IMR-90 (cell line): ENCODE results near the gene YKT6.

Experiments
- CTCF ChIP-seq: conservative IDR thresholded peaks from 2 replicates; pipeline ENCODE4 v1.5.1; 2012; ENCODE audit warnings: mild to moderate bottlenecking, low read depth, low read length, improper control_type of control experiment
- FOS ChIP-seq: fragments of 150-350 bp; IDR thresholded peaks from 2 replicates; pipeline ENCODE4 v1.6.1; 2016; ENCODE audit warnings: low read depth, low read length
- MXI1 ChIP-seq: IDR thresholded peaks from 2 replicates; pipeline ENCODE4 v1.6.1; 2012; ENCODE audit warnings: low read depth, mild to moderate bottlenecking, low read length, moderate library complexity, borderline replicate concordance
- POLR2A ChIP-seq: IDR thresholded peaks from 2 replicates; pipeline ENCODE4 v1.6.1; 2012; ENCODE audit warnings: mild to moderate bottlenecking, low read depth, low read length
- RAD21 ChIP-seq: IDR thresholded peaks from 2 replicates; pipeline ENCODE4 v1.6.1; 2012; ENCODE audit warnings: low read length, improper control_type of control experiment
- RCOR1 ChIP-seq: IDR thresholded peaks from 2 replicates; pipeline ENCODE4 v1.6.1; 2012; ENCODE audit warnings: mild to moderate bottlenecking, low read length, improper control_type of control experiment; ENCODE audit not compliant: insufficient replicate concordance
- RFX5 ChIP-seq: IDR thresholded peaks from 2 replicates; pipeline ENCODE4 v1.8.0; 2012; ENCODE audit warnings: low read depth, mild to moderate bottlenecking, low read length, moderate library complexity
- SMC3 ChIP-seq: fragments of 150-350 bp; IDR thresholded peaks from 2 replicates; pipeline ENCODE4 v1.6.1; 2016; ENCODE audit warnings: low read depth, mild to moderate bottlenecking, antibody characterized with exemption, low read length, moderate library complexity

DNA sequence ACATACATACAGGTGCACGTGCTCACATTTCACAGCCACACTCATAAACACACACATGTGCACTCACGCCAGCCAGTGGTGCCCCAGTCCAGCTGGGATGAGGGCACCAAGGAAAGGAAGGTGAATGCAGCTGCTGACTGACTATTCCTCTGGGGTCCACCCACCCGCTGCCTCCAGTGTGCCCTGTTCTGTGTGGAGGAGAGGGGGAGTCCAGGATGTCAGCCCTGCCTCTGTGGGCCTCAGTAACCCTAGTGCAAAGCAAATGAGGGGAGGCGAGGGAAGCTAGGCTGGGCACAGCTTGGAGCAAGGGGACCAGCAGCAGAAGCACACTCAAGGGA, 57.6 kb downstream of the YKT6 start:
- TF ChIP-seq CTCF (no peak), FOS (no peak), POLR2A (no peak), RAD21 (no peak), RCOR1 (no peak), RFX5 (no peak), SMC3 (no peak), MXI1 (no peak)
